WTC11 (cell line): Measurements from ENCODE around the gene GNG10. TPM values are rescaled to one million over a fixed set of nuclear protein-coding genes. Genes with fewer than 3 reads are reported as not detected.

Source experiments
- ATAC-seq: fragments of 200-7000 bp; cut with Tn5 transposase; 2 replicates; pipeline ENCODE4 v1.10.0; 2021; ENCODE audit warnings: mild to moderate bottlenecking, moderate library complexity
- CTCF ChIA-PET: fragments of 300-600 bp; sonication (Branson Sonifier 250); formaldehyde crosslinking; loops from one replicate; lab custom pipeline; 2021; ENCODE audit warnings: antibody characterized with exemption; lab: Charles Lee
- POLR2A ChIA-PET: fragments of 350-600 bp; sonication (Branson Sonifier 250); formaldehyde crosslinking; loops from one replicate; lab custom pipeline; 2021; ENCODE audit warnings: antibody characterized with exemption; lab: Charles Lee
- DNase-seq: peaks from one replicate; pipeline ENCODE4 v3.0.0; 2021; ENCODE audit warnings: low spot score
- H3K27ac Mint-ChIP-seq: 2 replicates; pipeline ENCODE4 v1.8.0; 2021; ENCODE audit warnings: mixed read lengths
- H3K27me3 Mint-ChIP-seq: 2 replicates; pipeline ENCODE4 v1.8.0; 2021; ENCODE audit warnings: low read depth, mild to moderate bottlenecking, moderate library complexity, mixed read lengths
- H3K36me3 Mint-ChIP-seq: 2 replicates; pipeline ENCODE4 v1.8.0; 2021; ENCODE audit warnings: mixed read lengths
- H3K4me1 Mint-ChIP-seq: 2 replicates; pipeline ENCODE4 v1.8.0; 2022; ENCODE audit warnings: mixed read lengths
- H3K4me3 Mint-ChIP-seq: 2 replicates; pipeline ENCODE4 v1.8.0; 2021; ENCODE audit warnings: mild to moderate bottlenecking, moderate library complexity, mixed read lengths
- H3K9me3 Mint-ChIP-seq: 2 replicates; pipeline ENCODE4 v1.8.0; 2021; ENCODE audit warnings: mixed read lengths
- ELF4 ChIP-seq: sonication (generic); formaldehyde crosslinking; IDR thresholded peaks from 2 replicates; pipeline ENCODE4 v1.8.1; 2022; ENCODE audit warnings: low read depth, mild to moderate bottlenecking, moderate library complexity, missing genetic modification reagents
- HMGA2 ChIP-seq: fragments of 250-450 bp; sonication (Bioruptor Pico); IDR thresholded peaks from 2 replicates; pipeline ENCODE4 v1.4.0; 2021; ENCODE audit warnings: mild to moderate bottlenecking, moderate library complexity
- NFE2L1 ChIP-seq: sonication (generic); formaldehyde crosslinking; IDR thresholded peaks from 2 replicates; pipeline ENCODE4 v1.8.1; 2023; ENCODE audit warnings: missing genetic modification reagents
- NR3C1 ChIP-seq: sonication (generic); formaldehyde crosslinking; conservative IDR thresholded peaks from 2 replicates; pipeline ENCODE4 v1.8.1; 2023; ENCODE audit warnings: low read depth, mild to moderate bottlenecking, missing genetic modification reagents
- RELA ChIP-seq: sonication (generic); formaldehyde crosslinking; IDR thresholded peaks from 2 replicates; pipeline ENCODE4 v1.8.1; 2022; ENCODE audit warnings: missing genetic modification reagents, mild to moderate bottlenecking, borderline replicate concordance
- STAT6 ChIP-seq: sonication (generic); formaldehyde crosslinking; conservative IDR thresholded peaks from 2 replicates; pipeline ENCODE4 v1.8.1; 2023; ENCODE audit warnings: mild to moderate bottlenecking, low read depth, missing genetic modification reagents, moderate library complexity
- TCF7 ChIP-seq: sonication (generic); formaldehyde crosslinking; IDR thresholded peaks from 2 replicates; pipeline ENCODE4 v1.8.0; 2022; ENCODE audit warnings: mild to moderate bottlenecking, low read depth, missing genetic modification reagents, moderate library complexity
- TP53 ChIP-seq: sonication (generic); formaldehyde crosslinking; IDR thresholded peaks from 2 replicates; pipeline ENCODE4 v1.8.1; 2023; ENCODE audit warnings: mild to moderate bottlenecking, missing genetic modification reagents
- USF1 ChIP-seq: sonication (generic); formaldehyde crosslinking; IDR thresholded peaks from 2 replicates; pipeline ENCODE4 v1.8.0; 2022; ENCODE audit warnings: mild to moderate bottlenecking, missing genetic modification reagents
- ZNF121 ChIP-seq: sonication (generic); formaldehyde crosslinking; IDR thresholded peaks from 2 replicates; pipeline ENCODE4 v1.8.0; 2023; ENCODE audit warnings: missing genetic modification reagents
- total RNA-seq: library from RNA; stranded (reverse); gene quantifications from 3 replicates; pipeline ENCODE4 v1.2.3, GENCODE V29; 2021
- TF ChIP-seq, protein P1 (sequence below): sonication (generic); formaldehyde crosslinking; IDR thresholded peaks from 2 replicates; pipeline ENCODE4 v1.8.0; 2022; ENCODE audit warnings: missing genetic modification reagents
- TF ChIP-seq, protein P2 (sequence below): fragments of 250-450 bp; sonication (Bioruptor Pico); IDR thresholded peaks from 2 replicates; pipeline ENCODE4 v1.9.0; 2021; ENCODE audit warnings: mild to moderate bottlenecking, borderline replicate concordance
- TF ChIP-seq, protein P3 (sequence below): sonication (generic); formaldehyde crosslinking; IDR thresholded peaks from 2 replicates; pipeline ENCODE4 v1.8.1; 2023; ENCODE audit warnings: mild to moderate bottlenecking, missing genetic modification reagents, borderline replicate concordance

Gene GNG10
- total RNA-seq, 1 experiment from 2014 or later: 17.2 TPM

GRCh38 chr9:111613436-111614040 lies 47.9 kb upstream of the GNG10 start (continued):
- TF ChIP-seq, protein P1, sequence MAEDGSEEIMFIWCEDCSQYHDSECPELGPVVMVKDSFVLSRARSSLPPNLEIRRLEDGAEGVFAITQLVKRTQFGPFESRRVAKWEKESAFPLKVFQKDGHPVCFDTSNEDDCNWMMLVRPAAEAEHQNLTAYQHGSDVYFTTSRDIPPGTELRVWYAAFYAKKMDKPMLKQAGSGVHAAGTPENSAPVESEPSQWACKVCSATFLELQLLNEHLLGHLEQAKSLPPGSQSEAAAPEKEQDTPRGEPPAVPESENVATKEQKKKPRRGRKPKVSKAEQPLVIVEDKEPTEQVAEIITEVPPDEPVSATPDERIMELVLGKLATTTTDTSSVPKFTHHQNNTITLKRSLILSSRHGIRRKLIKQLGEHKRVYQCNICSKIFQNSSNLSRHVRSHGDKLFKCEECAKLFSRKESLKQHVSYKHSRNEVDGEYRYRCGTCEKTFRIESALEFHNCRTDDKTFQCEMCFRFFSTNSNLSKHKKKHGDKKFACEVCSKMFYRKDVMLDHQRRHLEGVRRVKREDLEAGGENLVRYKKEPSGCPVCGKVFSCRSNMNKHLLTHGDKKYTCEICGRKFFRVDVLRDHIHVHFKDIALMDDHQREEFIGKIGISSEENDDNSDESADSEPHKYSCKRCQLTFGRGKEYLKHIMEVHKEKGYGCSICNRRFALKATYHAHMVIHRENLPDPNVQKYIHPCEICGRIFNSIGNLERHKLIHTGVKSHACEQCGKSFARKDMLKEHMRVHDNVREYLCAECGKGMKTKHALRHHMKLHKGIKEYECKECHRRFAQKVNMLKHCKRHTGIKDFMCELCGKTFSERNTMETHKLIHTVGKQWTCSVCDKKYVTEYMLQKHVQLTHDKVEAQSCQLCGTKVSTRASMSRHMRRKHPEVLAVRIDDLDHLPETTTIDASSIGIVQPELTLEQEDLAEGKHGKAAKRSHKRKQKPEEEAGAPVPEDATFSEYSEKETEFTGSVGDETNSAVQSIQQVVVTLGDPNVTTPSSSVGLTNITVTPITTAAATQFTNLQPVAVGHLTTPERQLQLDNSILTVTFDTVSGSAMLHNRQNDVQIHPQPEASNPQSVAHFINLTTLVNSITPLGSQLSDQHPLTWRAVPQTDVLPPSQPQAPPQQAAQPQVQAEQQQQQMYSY (CRISPR knock-in tag): no peak
- TF ChIP-seq, protein P2, sequence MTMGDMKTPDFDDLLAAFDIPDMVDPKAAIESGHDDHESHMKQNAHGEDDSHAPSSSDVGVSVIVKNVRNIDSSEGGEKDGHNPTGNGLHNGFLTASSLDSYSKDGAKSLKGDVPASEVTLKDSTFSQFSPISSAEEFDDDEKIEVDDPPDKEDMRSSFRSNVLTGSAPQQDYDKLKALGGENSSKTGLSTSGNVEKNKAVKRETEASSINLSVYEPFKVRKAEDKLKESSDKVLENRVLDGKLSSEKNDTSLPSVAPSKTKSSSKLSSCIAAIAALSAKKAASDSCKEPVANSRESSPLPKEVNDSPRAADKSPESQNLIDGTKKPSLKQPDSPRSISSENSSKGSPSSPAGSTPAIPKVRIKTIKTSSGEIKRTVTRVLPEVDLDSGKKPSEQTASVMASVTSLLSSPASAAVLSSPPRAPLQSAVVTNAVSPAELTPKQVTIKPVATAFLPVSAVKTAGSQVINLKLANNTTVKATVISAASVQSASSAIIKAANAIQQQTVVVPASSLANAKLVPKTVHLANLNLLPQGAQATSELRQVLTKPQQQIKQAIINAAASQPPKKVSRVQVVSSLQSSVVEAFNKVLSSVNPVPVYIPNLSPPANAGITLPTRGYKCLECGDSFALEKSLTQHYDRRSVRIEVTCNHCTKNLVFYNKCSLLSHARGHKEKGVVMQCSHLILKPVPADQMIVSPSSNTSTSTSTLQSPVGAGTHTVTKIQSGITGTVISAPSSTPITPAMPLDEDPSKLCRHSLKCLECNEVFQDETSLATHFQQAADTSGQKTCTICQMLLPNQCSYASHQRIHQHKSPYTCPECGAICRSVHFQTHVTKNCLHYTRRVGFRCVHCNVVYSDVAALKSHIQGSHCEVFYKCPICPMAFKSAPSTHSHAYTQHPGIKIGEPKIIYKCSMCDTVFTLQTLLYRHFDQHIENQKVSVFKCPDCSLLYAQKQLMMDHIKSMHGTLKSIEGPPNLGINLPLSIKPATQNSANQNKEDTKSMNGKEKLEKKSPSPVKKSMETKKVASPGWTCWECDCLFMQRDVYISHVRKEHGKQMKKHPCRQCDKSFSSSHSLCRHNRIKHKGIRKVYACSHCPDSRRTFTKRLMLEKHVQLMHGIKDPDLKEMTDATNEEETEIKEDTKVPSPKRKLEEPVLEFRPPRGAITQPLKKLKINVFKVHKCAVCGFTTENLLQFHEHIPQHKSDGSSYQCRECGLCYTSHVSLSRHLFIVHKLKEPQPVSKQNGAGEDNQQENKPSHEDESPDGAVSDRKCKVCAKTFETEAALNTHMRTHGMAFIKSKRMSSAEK (CRISPR knock-in tag): no peak
- TF ChIP-seq, protein P3, sequence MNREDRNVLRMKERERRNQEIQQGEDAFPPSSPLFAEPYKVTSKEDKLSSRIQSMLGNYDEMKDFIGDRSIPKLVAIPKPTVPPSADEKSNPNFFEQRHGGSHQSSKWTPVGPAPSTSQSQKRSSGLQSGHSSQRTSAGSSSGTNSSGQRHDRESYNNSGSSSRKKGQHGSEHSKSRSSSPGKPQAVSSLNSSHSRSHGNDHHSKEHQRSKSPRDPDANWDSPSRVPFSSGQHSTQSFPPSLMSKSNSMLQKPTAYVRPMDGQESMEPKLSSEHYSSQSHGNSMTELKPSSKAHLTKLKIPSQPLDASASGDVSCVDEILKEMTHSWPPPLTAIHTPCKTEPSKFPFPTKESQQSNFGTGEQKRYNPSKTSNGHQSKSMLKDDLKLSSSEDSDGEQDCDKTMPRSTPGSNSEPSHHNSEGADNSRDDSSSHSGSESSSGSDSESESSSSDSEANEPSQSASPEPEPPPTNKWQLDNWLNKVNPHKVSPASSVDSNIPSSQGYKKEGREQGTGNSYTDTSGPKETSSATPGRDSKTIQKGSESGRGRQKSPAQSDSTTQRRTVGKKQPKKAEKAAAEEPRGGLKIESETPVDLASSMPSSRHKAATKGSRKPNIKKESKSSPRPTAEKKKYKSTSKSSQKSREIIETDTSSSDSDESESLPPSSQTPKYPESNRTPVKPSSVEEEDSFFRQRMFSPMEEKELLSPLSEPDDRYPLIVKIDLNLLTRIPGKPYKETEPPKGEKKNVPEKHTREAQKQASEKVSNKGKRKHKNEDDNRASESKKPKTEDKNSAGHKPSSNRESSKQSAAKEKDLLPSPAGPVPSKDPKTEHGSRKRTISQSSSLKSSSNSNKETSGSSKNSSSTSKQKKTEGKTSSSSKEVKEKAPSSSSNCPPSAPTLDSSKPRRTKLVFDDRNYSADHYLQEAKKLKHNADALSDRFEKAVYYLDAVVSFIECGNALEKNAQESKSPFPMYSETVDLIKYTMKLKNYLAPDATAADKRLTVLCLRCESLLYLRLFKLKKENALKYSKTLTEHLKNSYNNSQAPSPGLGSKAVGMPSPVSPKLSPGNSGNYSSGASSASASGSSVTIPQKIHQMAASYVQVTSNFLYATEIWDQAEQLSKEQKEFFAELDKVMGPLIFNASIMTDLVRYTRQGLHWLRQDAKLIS: no peak
- no peak for TF ChIP-seq HMGA2
- TF ChIP-seq TCF7 (CRISPR knock-in tag): no peak
- TF ChIP-seq NFE2L1: no peak
- no peak for TF ChIP-seq TP53 (CRISPR knock-in tag)
- TF ChIP-seq ZNF121 (CRISPR knock-in tag): no peak

DNA sequence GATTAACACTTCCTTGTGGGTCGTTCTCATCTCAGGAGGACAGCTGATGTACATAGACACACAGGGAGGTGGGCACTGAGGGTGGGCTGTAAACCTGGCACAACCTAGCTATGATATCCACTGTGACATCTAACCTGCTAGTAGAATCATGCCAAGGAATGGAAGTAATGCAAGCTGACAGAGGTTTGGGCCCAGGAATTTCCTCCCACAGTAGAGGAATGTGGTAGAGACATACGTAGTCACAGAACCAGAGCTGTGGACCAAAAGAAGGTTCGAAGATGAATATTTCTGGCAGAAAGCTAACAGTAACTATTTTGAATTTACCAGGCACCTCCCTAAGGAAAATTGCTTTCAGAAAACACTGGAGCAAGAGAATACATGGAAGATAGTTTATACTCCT lies 45.5 kb upstream of the GNG10 start:
- ATAC-seq (no peak), DNase-seq (no peak)
- CTCF ChIA-PET: interaction anchor here (0.9 to 1.2 kb wide), 2 partner anchors 17 to 19 kb away, joined by 4 to 9 read pairs; no protein-coding TSS in a partner anchor
- peaks cover 4% of the 10 kb centered on the region; the same call in 1 of the 2 replicates for H3K9me3 Mint-ChIP-seq
- H3K36me3 Mint-ChIP-seq: 0 out of 2 replicates have a peak, but pooled peaks cover 2% of the 10 kb centered on the region
- H3K4me1 Mint-ChIP-seq: peaks cover 8% of the 10 kb centered on the region
- POLR2A ChIA-PET: no interaction called here
- no peak overlapping the region; the same call in 1 of the 2 replicates for H3K27ac Mint-ChIP-seq
- H3K27me3 Mint-ChIP-seq: no peaks in the 10 kb centered on the region
- no peak overlapping the region for H3K4me3 Mint-ChIP-seq
- TF ChIP-seq ELF4 (no peak), RELA (CRISPR knock-in tag) (no peak), USF1 (no peak), STAT6 (CRISPR knock-in tag) (no peak), TCF7 (CRISPR knock-in tag) (no peak), NR3C1 (CRISPR knock-in tag) (no peak)
- TF ChIP-seq, protein P2 (CRISPR knock-in tag): no peak
